HK-2 (cell line): ENCODE measurements around the gene CLDN6.
"Not testable (repeated sequence)": the region's sequence is repeated elsewhere in the genome, so short reads cannot be mapped to it uniquely, and the experiment has no call there.

Source experiments
- DNase-seq: peaks from one replicate; pipeline ENCODE4 v3.0.0-alpha.2; 2018; ENCODE audit not compliant: unreplicated experiment

Gene CLDN6

DNA sequence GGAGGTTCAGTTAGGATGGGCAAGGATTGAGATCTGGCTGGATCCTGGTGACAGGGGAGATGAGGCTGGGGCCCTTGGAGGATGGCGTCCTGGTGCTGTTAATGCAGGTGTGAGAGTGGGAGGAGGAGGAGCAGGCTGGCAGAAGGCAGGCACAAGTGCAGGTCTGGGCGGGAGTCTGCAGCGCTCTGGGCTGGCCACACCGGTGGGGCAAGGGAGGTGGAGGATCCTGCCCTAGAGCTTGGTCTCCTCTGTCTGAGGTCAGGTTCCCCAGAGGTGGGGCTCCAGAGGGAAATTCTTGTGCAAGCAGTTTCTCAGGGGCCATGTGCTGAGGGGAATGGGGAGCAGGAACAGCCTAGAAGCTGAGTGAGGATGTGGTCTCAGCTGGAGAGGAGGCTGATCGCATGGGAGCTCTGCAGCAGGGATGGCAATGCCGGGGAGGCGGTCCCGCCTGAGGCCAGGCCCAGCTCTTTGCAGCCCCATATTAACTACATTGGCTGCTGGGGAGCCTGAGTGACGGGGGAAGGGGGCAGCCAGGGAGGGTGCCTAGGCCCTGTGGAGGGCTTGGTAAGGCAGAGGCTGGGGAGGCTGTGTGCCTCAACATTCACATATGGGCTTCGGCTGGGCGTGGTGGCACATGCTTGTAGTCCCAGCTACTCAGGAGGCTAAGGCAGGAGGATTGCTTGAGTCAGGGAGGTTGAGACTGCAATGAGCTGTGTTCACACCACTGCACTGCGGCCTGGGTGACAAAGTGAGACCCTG, 34.8 kb upstream of the CLDN6 start:
- not testable (repeated sequence) for DNase-seq

DNA sequence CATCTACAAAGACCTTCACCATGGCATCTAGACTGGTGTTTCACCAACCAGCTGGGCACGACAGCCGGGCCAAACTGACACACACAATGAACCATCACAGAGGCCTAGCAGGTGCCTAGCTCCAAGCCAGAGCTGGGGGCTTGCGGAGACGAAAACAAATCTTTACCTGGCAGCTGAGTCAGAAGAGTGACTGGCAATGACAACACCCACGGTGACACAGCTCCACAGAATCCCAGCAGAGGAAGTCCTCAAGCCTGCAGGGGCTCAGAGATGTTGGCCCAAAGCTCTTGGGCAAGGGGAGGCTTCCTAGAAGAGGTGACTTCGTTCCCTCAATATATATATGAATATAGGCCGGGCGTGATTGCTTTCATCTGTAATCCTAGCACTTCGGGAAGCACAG, 33.5 kb upstream of the CLDN6 start:
- no peak for DNase-seq

DNA sequence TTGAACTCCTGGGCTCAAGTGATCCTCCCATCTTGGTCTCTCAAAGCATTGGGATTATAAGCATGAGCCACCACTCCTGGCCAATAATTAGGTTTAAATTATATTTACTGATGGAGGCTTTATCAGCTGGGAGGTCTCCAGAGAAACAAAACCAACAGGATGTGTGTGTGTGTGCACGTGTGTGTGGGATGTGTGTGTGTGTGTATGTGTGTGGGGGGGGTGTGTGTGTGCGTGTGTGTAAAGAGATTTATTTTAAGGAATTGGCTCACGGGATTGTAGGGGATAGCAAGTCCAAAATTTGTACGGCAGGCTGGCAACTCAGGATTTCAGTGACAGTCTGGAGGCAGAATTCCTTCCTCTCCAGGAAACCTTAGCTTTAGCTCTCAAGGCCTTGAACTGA, 33.0 kb upstream of the CLDN6 start:
- no peak for DNase-seq

GRCh38 chr16:3050487-3050886, 32.5 kb upstream of the CLDN6 start:
- DNase-seq, result no peak

GRCh38 chr16:3049921-3050481, 32.0 kb upstream of the CLDN6 start:
- no peak for DNase-seq

DNA sequence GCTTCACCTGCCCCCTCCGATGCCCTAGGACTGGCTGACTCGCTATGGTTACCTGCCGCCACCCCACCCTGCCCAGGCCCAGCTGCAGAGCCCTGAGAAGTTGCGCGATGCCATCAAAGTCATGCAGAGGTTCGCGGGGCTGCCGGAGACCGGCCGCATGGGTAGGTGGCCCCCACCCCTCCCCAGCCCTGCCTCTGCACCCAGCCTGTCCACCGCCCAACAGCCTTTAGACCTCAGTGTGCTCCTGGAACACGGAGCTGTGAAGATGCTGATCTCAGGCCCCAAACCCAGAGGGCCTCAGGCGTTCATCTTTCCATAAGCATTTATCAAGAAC, 29.4 kb upstream of the CLDN6 start:
- no peak for DNase-seq

DNA sequence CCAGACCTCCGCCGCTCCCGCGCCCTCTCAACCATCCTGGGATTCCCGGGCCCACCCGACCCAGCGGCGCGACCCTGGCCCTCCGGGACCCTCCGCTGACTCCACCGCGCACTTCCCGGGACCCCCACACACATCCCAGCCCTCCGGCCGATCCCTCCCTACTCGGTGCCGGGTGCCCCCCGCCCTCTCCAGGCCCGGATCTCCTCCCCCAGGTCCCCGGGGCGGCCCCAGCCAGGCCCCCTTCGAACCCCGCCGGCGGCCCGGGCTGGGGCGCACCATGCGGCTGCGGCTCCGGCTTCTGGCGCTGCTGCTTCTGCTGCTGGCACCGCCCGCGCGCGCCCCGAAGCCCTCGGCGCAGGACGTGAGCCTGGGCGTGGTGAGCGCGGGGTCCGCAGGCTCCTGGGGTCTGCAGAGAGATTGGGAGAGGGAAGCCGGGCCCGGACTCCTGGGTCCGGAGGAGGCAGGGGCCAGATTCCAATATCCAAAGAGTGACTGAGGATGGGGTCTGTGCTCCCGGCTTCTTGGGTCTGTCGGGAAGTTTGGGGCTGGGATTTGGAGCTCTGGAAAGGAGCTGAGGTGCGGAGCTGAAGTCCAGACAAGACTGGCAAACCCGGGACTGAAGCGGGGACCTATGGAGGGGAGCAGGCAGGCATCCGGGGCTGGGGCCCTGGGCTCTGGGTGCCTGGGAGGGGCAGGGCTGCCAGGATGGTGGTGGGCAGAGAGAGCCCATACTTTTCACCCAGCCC, 28.8 kb upstream of the CLDN6 start:
- DNase-seq, result no peak

GRCh38 chr16:3045758-3046640, 28.0 kb upstream of the CLDN6 start, which contains the start of gene MMP25:
Gene MMP25, plus strand, starts transcription at chr16:3046561. Its CDS starts 357 bp downstream, at chr16:3046918.
- DNase-seq, result no peak

- no peak for DNase-seq
Measured at GRCh38 chr16:3044708-3045107, 26.7 kb upstream of the CLDN6 start.

GRCh38 chr16:3042376-3042775, 24.4 kb upstream of the CLDN6 start:
- DNase-seq, result no peak

GRCh38 chr16:3038896-3039295, 20.9 kb upstream of the CLDN6 start:
- no peak for DNase-seq

- no peak for DNase-seq
Measured at GRCh38 chr16:3038256-3038655, 20.3 kb upstream of the CLDN6 start.

- DNase-seq, result no peak
Measured at GRCh38 chr16:3036726-3037315, 18.8 kb upstream of the CLDN6 start, which contains the start of gene BICDL2. Gene BICDL2, minus strand, starts transcription at chr16:3036944. Its CDS starts 1,448 bp downstream, at chr16:3035496.

GRCh38 chr16:3035972-3036725, 18.2 kb upstream of the CLDN6 start:
- DNase-seq, result no peak

GRCh38 chr16:3035289-3035971, 17.4 kb upstream of the CLDN6 start:
- DNase-seq, result no peak

DNA sequence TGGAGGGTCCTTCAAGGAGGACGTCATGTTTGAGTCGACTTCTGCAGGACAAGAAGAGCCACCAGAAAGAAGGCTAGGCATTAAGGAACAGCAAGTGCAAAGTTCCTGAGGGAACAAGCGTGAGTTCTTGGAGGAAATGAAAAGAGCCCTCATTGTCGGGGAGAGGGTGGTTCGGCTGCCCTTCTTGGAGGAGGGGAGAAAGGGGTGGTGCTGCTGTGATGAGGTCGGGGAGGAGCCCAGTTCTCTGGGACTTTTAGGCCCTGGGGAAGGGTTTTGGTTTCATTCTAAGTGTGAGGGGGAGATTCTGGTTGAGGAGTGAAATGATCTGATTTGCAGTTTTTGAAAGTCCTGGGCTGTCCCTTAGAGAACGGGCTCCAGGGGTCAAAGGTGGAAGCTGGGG, 14.6 kb upstream of the CLDN6 start:
- no peak for DNase-seq

- DNase-seq, result no peak
Measured at GRCh38 chr16:3030222-3031212, 12.5 kb upstream of the CLDN6 start.

DNA sequence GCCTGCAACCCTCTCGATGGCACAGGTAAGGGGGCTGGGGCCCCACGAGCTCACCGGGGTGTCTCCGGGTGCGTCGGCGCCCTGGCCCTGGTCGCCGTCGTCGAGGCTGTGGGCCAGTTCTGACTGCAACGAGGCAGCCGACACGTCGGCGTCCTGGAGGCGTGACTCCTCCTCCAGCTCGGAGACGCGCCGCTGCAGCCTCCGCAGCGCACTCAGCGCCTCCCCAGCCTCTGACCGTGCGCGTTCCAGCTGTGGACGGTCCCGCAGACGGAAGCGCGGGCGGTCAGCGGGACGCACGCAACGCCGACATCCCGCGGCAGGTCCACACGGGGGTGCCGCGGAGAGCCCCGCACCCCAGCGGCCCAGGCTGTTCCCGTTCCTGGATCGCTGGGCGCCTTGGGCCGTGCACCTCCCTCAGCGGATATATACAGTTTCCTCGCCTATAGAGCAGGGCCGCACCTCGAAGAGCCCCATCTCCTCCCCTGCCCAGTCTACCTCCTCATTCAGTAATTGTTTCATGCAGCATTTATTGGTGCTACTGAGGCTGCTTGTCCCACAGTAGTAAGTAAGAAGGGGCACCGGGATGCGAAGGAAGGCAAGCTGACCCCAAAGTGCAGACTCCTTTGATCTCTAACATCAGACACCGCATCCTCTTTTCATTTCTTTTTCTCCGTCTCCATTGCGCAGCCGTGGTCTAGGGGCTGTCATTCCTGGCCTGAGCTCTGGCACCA, 11.7 kb upstream of the CLDN6 start:
- no peak for DNase-seq
